Left renal cortex interstitium (tissue), 4 donors: ENCODE measurements around the gene TRMT112. TPM values are rescaled to one million over a fixed set of nuclear protein-coding genes. Genes with fewer than 3 reads are reported as not detected.
"Not testable (repeated sequence)": the region's sequence is repeated elsewhere in the genome, so short reads cannot be mapped to it uniquely, and the experiment has no call there.

Experiments
- DNase-seq, 4 donors: peaks; one replicate each; pipeline ENCODE4 v3.0.0-alpha.2; 2013; ENCODE audit warnings: low read depth in 4 of 4, low spot score in 2 of 4, missing footprints in 1 of 4
- polyA plus RNA-seq, 4 donors: library from polyadenylated mRNA; unstranded; fragments of 120-200 nt; gene quantifications; one replicate each; pipeline ENCODE4 v1.2.1, GENCODE V29; 2013; ENCODE audit not compliant: insufficient read length in 4 of 4

TRMT112 gene
- polyA plus RNA-seq, 4 donors: 209 to 285 (median 235) TPM

DNA sequence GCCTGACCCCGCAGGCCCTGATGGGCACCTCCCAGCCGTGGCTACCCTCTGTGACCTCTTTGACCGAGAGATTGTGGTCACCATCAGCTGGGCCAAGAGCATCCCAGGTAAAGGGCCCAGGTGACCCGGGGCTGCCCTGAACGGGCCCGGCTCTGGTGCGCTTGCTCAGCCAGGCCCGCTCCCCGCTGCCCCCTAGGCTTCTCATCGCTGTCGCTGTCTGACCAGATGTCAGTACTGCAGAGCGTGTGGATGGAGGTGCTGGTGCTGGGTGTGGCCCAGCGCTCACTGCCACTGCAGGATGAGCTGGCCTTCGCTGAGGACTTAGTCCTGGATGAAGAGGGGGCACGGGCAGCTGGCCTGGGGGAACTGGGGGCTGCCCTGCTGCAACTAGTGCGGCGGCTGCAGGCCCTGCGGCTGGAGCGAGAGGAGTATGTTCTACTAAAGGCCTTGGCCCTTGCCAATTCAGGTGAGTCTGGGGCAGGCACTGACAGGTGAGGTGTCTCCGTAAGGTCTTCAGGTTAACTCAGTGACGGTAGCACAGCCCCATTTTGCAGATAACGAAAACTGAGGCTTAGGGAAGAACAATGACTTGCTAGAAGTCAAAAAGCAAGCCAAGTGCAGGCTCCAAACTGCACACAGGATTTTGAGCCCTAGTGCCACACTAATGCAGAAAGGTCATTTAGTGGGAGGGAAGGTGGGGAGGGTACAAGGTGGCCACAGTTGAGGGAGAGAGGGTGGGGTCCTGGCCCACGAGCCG is 2.4 kb downstream of the TRMT112 start:
- no peak for DNase-seq

DNA sequence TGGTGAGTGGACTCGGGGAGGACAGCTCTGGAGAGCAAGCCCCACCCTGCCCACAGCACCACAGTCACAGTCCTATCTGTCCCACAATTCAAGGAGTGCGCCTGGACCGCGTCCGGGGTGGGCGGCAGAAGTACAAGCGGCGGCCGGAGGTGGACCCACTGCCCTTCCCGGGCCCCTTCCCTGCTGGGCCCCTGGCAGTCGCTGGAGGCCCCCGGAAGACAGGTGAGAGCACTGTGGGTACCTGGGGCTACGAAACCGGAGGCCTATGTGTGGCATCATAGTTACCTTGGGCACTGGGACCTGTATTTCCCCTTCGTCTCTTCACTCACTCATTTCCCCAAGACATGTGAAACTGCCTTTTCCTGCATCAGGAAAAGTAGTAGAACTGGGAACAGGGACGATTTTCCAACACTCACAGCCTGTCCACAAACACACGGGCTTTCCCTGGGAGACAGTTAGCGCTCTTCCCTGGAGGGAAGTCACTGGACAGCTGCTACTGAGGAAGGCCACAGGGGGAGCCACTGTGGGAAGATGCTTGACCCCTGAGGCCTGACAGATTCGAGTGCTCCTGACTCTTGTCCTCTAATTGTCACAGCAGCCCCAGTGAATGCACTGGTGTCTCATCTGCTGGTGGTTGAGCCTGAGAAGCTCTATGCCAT is 3.1 kb downstream of the TRMT112 start:
- DNase-seq: no peak

DNA sequence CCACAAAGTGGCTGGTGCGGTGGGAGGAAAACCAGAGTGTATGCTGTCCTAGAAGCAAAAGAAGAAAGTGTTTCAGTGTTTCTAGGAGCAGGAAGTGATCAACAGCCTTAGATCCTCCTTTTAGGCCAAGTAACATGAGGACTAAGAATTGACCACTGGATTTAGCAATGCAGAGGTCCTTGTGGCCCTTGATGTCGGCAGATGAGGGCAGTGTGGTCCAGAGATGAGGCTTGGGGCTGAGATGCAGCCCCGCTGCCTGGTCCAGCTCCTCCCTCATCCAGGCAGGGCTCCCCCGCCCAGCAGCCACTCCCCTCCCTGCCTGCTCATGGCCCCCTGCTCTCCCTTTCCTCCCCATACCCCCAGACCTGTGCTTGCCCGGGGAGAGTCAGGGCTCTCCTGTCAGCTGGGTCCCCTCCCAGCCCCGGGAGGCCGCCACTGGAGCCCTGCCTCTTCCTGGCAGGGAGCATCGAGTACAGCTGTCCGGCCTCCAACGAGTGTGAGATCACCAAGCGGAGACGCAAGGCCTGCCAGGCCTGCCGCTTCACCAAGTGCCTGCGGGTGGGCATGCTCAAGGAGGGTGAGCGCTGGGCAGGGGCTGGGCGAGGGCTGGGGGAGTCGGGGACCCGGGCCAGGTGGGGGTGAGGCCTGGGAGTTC is 3.7 kb downstream of the TRMT112 start:
- no peak for DNase-seq

DNA sequence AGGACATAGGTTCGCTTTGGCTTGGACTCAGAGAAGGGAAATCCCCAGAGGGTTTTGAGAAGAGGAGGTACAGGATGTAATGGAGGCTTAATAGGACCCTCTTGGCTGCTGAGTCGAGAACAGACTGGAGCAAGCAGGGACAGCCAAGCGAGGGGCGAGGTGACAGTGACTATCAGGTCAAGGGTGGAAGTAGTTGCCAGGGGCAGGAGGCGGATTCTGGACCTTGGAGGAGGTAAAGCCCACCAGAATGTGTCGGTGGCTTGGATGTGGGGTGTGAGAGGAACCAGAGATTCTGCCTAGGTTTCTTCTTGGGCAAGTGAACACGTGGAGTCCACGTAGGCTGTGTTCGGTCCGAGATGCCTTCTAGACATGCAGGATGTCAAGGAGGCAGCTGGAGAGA is 4.4 kb downstream of the TRMT112 start:
- DNase-seq: no peak

DNA sequence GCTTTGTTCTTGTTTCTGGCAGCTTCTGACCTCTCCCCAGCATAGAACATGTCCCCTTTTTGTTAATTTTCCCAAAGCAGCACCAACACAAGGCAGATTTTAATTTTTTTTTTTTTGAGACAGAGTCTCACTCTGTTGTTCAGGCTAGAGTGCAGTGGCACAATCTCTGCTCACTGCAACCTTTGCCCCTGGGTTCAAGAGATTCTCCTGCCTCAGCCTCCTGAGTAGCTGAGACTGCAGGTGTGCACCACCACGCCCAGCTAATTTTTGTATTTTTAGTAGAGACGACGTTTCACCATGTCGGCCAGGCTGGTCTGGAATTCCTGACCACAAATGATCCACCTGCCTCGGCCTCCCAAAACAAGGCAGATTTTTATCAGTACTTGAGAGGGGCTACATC is 9.6 kb downstream of the TRMT112 start:
- not testable (repeated sequence) for DNase-seq

DNA sequence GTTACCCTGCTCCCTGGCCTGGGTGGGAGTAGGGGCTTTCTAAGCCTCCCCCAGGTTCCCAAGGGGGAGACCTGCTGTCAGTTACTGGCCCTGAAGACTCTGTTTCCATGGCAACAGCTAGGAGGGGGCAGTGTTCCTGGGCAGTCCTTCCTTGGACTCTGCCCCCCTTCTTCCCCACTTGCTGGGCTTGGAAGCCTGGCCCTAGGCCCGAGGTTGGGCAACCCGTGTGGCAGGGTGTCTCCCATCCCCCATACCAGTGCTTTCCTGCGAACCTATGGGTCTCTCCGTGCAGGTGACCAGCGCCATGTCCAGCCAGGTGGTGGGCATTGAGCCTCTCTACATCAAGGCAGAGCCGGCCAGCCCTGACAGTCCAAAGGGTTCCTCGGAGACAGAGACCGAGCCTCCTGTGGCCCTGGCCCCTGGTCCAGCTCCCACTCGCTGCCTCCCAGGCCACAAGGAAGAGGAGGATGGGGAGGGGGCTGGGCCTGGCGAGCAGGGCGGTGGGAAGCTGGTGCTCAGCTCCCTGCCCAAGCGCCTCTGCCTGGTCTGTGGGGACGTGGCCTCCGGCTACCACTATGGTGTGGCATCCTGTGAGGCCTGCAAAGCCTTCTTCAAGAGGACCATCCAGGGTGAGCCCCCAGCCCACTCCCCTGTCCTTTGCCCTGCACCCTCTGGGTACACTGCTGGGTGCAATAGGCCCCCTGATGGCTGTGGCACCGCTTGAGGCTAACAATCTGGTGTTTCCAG is 10.3 kb downstream of the TRMT112 start:
- DNase-seq: no peak

DNA sequence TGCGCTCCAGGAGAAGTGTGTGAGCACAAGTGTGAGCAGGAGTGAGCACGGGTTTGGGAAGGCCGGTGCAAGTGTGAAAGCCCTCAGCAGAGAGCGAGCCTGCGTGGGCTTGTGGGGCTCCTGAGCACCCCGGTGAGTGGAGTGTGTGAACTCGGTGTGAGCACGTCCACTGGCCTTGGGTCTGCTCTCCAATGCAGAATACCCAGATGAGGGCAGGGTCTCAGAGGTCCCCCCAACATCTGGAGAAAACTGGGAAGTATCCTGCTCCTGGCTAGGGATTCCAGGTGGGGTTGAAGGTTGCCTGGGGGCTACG is 10.8 kb downstream of the TRMT112 start:
- DNase-seq: no peak

DNA sequence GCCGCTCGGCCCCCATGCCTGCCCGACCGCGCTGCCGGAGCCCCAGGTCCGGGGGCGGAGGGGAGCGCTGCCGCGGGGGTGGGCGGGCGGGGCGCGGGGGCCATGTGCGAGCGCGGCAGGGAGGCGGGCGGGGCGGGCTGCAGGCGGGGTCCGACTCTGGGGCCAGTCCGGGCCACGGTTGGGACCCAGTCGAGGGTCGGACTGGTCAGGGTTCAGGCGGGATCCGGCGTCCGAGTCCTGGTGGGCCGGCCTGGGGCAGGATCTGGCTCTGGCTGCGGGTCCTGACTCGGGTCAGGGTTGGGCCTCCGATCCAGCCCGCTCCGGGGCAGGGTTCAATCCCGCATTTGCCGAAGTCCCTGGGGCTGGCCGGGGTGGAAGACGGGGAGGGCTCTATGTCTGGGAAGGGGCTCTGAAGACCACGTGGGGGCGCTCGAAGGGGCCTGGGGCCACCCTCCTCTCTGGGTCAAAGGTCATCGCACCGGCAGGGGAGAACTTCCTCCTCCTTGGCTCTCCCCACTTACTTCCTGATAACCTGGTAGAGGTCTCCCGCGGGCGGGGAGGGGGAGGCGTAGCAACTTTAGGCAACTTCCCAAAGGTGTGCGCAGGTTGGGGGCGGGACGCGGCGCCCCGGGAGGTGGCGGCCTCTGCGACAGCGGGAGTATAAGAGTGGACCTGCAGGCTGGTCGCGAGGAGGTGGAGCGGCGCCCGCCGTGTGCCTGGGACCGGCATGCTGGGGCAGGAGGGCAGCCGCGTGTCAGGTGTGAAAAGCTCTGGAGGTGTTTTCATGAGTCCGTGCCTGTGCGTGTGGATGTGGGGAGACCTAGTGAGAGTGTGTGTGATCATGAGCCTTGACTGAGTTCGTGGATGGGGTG is 11.4 kb downstream of the TRMT112 start:
- no peak for DNase-seq

DNA sequence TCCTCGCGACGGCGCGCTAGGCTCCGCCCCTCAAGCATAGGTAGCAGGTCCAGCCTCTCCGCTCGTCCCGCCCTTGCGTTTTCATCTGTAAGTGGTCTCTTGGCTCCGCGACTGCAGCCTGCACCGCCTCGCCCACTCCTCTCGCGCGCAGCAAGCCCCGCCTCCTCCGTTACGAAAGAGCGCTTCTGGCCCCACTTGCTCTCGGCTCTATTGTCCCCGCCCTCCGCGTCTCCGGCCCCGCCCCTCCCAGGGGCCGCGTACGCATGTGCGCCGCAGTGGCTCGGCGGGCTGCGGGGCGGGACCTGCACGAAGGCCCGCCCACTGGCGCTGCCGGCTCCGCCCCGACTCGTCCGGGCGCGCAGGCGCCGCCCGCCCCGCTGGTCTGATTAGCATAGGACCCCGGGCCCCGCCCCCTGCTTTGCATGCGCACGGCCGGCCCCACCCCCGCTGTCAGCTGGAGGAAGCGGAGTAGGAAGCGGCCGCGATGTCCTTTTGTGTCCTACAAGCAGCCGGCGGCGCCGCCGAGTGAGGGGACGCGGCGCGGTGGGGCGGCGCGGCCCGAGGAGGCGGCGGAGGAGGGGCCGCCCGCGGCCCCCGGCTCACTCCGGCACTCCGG is 12.2 kb downstream of the TRMT112 start, which contains the start of gene ESRRA:
TSS of gene ESRRA (plus strand) at position 450 of the 616 bp plus-strand sequence. CDS start 1,656 bp downstream, outside the sequence.
- peak; percentile 90 to 96 (median 94) for DNase-seq

DNA sequence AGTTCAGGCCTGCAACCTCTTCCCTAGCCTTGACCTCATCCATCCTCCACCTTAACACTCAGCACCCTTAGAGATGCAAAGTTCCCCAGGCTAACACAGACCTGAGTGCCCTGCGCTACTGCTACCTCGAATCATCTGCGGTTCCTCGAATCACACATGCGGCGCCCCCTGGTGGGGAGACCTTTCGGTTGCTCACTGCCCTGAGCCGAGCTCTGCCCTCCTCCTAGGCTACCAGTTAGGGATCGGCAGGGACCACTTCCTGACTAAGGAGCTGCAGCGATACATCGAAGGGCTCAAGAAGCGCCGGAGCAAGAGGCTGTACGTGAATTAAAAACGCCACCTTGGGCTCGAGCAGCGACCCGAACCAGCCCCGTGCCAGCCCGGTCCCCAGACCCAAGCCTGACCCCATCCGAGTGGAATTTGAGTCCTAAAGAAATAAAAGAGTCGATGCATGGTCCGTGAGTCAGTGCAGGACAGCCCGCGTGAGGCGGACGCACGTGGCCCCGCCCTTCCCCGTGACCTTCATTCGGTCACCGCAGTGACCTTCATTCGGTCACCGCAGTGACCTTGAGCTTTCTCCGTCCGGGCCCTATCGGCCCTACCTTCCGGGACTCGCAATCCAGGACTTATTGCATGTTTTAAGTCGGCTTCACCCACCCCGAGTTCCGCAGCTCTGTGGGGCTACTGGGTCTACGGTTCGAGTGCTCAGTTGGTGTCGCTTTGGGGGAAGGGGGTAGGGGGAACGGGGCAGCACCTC is 12.9 kb downstream of the TRMT112 start:
- peak in 2 of 4 donors; percentile 69 to 79 for DNase-seq

DNA sequence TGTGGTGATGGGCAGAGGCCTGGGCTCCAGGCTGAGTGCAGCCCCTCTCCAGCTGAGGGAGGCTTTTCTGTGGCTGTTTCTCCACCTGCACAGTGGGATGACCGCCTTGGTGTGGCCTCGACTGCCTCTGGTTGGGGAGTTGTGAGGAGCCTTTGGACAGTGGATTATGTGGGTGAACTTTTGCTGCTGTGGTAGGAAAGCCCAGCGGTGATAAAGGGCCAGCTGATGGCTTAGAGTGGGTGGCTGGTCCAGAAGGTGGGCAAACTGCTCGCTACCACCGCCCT is 13.4 kb downstream of the TRMT112 start:
- no peak for DNase-seq

DNA sequence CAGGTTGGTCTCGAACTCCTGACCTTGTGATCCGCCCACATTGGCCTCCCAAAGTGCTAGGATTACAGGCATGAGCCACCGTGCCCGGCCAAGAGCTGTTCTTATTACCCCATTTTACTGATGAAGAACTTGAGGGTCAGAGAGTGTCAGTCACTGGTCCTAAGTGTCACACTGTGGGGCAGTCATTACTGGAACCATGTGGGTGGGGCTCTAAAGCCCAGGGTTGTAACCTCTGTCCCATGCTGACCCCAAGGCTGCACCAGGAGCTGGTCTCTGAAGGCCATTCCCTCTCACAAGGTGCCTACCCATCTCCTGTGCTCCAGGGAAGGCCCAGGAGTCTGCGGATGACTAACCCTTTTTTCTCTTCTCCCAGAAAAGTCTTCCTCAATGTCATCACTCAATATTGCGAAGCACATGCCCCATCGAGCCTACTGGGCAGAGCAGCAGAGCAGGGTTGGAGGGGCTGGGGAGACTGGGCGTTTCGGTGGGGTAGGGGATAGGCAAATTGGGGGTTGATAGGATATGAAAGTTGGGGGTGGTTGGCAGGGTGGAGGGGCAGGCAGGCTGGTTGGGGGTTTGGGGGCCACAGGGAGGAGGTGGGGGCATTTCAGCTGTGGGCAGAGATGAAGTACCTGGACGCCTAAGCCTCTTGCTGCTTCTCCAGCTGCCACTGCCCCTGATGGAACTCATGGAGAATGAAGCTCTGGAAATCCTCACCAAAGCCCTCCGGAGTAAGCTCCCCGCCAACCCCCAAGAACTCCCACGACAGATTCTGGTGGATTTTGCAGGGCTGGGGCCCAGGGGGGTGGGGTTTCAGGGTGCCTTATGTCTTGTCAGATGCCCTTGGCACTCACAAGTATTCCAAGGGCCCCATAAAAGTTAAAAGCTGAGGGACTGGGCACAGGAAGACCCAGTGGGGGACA is 14.0 kb downstream of the TRMT112 start:
- no peak for DNase-seq

DNA sequence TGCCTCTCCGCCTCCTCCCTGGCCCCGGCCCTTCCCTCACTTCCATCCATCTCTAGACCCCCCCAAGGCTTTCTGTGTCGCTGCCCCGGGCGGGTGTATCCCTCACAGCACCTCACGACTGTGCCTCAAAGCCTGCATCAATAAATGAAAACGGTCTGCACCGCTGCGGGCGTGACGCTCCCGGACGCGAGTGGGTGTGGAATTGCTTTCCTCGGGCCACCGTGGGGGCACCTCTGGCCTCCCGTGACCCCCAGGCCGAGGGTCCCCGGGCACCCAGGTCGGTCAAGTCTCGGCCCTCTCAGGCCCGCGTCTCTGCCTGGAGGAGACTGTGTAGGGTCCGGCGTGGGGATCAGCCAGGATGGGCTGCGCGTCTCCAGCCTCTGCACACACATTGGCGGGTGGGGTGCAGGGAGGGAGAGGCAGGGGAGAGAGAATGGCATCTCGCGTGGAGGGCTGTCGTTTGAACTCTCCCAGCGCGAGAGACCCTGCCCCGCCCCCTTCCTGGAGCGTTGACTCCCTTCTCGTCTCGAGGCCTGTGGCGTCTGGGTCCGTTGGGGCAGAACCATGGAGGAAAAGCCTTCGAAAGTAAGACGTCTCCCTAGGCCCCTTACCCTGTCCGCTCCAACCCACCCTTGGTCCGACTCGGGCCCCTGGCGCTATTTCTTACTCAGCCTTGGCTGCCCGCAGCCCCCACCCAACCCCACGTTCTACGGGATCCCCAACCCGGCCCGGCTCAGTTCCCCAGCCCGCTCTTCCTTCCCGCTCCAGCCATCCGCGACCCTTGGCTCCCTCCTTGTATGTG is 17.3 kb downstream of the TRMT112 start, which contains the start of gene CATSPERZ:
TSS of gene CATSPERZ (plus strand) at position 512 of the 802 bp plus-strand sequence. CDS start at position 565, 53 bp downstream.
- DNase-seq: no peak

DNA sequence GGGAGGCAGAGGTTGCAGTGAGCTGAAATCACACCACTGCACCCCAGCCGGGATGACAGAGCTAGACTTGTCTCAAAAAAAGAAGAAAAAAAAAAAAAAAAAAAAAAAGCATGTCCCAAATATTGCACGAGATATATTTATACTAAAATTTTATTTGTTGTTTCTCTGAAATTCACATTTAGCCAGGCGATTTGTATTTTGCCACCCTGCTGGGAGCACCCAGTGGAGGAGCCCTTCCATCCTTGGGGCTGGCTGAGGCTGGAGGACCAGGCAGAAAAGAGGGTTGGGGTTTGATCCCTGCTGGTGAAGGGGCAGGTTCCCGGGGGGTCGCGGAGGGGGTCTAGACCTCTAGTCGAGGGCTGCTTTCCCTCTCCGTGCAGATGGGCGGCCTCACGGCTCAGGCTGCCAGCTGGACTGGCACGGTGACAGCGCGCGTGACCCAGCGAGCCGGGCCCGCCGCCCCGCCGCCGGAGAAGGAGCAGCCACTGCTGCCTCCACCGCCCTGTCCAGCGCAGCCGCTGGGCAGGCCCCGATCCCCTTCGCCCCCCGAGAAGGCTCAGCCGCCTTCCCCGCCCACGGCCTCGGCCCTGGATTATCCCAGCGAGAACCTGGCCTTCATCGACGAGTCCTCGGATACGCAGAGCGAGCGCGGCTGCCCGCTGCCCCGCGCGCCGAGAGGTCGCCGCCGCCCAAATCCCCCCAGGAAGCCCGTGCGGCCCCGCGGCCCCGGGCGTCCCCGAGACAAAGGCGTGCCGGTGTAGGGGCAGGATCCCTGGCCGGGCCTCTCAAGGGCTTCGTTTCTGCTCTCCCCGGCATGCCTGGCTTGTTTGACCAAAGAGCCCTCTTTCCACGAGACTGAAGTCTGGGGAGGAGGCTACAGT is 18.2 kb downstream of the TRMT112 start:
- no peak for DNase-seq

DNA sequence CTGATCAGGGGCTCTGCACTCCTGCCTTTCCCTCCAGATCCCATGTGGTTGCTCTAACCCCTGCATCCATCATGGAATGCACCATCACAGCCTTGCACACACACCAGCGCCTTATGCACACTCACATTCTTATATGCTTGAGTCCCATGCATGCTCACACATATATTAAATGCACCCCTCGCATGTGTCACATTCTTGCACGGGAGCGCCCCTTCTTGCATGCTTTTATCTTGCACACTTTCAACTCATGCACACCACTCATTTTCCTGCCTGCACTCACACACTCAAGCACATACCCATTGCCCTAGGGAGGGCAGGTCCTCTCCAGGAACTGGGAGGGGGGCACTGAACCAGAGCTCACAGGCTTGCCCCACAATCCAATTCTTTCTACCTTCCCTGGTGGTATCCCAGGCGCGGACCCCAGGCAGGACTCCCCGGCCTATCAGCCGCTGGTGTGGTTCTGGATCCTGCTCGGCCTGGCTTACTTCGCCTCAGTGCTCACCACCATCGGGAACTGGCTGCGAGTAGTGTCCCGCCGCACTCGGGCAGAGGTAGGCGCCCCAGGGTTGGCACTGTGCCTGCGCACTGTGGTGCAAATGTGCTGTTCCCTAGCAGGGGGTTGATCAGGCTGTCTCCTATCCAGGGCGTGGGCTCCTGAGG is 19.5 kb downstream of the TRMT112 start:
- no peak for DNase-seq
